GM12892 (cell line): ENCODE data around the gene FBLIM1.

Experiments
- DNase-seq: peaks from one replicate; pipeline ENCODE4 v3.0.0; 2011; ENCODE audit not compliant: insufficient read length
- FAIRE-seq: peaks from 2 replicates; lab custom pipeline; 2011; peaks lifted over from hg19 to GRCh38; lab: Jason Lieb, UNC
- POLR2A ChIP-seq: IDR thresholded peaks from 2 replicates; pipeline ENCODE4 v1.6.1; 2011; ENCODE audit warnings: low read depth, low read length, control low read depth
- POLR2AphosphoS5 ChIP-seq: IDR thresholded peaks from 2 replicates; pipeline ENCODE4 v1.6.1; 2011; ENCODE audit warnings: low read depth, low read length, control low read depth
- TAF1 ChIP-seq: IDR thresholded peaks from 2 replicates; pipeline ENCODE4 v1.6.1; 2011; ENCODE audit warnings: low read depth, mild to moderate bottlenecking, control low read depth, low read length, borderline replicate concordance

Gene FBLIM1

DNA sequence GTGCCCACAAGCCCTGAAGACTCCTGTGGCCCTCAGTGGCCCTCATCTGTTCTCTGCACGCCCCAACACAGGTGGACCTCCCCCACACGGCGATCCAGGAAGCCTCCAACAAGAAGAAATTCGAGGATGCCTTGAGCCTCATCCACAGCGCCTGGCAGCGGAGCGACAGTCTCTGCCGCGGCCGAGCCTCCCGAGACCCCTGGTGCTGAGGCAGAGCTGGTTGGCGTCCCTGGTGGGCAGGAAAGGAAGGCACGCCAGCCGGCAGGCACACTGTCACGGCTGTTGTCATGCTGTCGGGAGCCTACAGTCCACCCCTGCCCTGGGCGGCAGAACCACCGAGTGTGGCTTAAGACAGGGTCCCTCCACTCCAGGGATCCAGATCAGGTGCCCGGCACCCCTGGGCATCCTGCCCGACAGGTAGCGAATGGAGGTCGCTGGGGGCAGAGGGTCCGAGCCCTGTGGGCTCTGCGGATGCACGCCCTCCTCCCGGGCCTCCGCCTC lies 24.8 kb upstream of the FBLIM1 start:
- FAIRE-seq (no peak), DNase-seq (no peak)
- TF ChIP-seq POLR2A (no peak), POLR2AphosphoS5 (no peak)

- TF ChIP-seq POLR2A, result no peak
- no peak for TF ChIP-seq TAF1
- no peak for TF ChIP-seq POLR2AphosphoS5
- DNase-seq, result no peak
- FAIRE-seq, result no peak
These were observed 24.3 kb upstream of the FBLIM1 start for GRCh38 chr1:15734296-15734695.

DNA sequence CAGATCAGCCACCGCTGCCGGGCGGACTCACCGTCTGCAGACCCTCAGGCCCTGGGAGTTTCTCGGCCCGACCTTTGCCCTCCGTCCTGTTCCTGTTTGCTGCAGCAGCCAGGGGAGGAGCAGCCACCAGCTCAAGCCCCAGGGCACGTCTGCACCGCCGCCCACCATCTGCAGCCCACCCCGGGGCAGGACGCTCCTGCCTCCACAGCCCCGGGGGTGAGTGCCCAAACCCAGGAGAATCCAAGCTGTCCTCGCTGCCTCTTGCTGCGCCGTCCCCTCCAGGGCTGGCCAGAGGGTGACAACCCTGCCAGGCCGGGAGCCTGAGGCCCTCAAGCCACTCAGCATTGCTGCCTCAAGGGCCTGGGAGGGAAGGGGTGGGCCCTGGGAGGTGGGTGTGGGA lies 23.7 kb upstream of the FBLIM1 start:
- FAIRE-seq (no peak), DNase-seq (no peak)
- no peak for TF ChIP-seq POLR2AphosphoS5

DNA sequence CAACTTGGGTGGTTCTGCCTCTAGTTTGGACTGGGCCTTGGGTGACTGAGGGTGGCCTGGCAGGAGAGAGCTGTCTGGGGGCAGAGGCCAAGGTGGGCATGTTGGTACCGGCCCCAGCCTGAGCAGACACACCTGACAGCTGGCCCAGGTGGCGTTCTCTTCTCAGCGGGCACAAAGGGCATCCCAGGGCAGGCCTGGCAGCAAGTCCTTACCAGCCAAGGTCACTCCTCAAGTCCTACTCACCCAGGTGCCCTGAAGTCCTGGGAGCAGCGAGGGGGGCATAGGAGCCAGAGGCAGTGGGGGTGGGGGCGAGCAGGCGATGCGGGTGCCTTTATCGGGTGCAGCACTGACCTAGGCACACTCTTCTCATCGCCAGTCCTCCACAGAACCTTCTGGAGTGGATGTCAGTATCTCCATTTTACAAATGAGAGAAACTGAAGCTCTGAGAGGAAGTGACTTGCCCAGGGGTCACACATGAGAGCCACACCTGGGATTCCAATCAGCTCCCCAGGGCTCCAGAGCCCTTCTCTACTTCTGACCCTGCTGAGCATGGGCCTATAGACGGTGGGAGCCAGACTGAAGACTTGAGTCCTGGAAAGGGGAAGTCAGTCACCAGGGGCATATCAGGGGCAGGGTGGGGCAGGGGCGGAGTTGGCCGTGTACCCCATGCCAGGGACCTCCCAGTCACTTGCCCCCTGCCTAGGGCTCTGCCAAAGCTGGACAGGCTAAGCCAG lies 23.1 kb upstream of the FBLIM1 start:
- DNase-seq (no peak), FAIRE-seq (no peak)
- TF ChIP-seq TAF1, result no peak
- no peak for TF ChIP-seq POLR2A
- no peak for TF ChIP-seq POLR2AphosphoS5

DNA sequence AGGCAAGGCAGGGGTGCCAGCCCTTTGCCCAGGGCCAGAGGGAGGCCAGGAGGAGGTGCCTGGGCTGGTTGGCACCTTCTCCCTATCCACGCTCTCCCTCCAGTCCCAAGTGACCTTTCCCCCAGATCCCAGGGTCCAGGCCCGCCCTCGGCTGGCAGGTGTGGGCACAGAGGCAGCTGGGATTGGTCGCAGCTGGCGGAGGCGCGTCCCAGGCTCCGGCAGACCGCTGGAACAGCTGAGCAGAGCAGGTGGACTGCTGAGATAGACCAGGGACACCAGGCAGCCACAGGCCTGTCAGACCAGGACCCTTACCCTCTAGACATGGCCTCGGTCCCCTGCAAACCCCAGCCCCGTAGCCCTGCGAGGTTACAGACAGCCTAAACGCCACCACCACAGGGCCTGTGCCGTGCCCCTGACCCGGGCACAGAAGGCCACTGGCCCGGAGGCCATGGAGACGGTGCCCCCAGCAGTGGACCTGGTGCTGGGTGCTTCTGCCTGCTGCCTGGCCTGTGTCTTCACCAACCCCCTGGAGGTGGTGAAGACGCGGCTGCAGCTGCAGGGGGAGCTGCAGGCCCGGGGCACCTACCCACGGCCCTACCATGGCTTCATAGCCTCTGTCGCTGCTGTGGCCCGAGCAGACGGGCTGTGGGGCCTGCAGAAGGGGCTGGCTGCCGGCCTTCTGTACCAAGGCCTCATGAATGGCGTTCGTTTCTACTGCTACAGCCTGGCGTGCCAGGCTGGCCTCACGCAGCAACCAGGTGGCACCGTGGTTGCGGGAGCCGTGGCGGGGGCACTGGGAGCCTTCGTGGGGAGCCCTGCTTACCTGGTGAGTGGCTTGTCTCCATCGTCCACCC lies 22.3 kb upstream of the FBLIM1 start, which contains the start of gene SLC25A34:
SLC25A34 (plus strand) TSS at position 221 of the 854 bp plus-strand sequence; CDS start at position 449, 228 bp downstream.
- no peak for FAIRE-seq
- no peak for TF ChIP-seq TAF1
- no peak for TF ChIP-seq POLR2A
- no peak for TF ChIP-seq POLR2AphosphoS5
- DNase-seq, result no peak

GRCh38 chr1:15736892-15737261 lies 21.7 kb upstream of the FBLIM1 start:
- FAIRE-seq, result no peak
- no peak for TF ChIP-seq POLR2A
- TF ChIP-seq TAF1, result no peak
- no peak for TF ChIP-seq POLR2AphosphoS5
- DNase-seq, result no peak

DNA sequence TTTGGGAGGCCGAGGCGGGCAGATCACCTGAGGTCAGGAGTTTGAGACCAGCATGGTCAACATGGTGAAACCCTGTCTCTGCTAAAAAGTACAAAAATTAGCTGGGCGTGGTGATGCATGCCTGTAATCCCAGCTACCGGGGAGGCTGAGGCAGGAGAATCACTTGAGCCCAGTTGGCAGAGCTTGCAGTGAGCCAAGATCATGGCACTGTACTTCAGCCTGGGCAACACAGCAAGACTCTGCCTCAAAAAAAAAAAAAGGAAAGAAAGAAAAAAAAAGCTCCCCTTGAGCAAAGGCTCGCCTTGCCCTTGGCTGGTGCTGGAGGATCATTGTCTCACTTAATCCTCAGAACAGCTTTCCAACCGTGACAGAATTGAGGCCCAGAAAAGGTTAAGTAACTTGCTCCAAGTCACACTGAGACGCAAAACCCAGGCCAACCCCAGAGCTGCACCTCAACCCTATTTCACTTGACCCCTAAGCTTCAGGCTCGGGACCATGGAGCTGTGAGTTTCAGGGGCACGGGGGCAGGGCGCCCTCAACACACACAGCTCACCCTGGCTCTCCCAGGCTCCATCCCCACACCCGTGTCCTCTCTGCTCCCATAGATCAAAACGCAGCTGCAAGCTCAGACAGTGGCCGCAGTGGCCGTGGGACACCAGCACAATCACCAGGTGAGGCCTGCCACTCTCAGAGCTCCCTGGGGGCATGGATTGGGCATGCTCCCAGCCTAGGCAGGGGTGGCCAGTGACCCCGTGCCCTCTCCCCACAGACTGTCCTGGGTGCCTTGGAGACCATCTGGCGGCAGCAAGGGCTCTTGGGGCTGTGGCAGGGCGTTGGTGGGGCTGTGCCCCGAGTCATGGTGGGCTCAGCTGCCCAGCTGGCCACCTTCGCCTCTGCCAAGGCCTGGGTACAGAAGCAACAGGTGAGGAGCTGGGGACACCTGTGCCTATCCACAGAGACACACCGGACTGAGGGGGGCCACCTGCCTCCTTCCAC lies 21.0 kb upstream of the FBLIM1 start:
- TF ChIP-seq POLR2A (no peak), TAF1 (no peak), POLR2AphosphoS5 (no peak)
- DNase-seq (no peak), FAIRE-seq (no peak)

DNA sequence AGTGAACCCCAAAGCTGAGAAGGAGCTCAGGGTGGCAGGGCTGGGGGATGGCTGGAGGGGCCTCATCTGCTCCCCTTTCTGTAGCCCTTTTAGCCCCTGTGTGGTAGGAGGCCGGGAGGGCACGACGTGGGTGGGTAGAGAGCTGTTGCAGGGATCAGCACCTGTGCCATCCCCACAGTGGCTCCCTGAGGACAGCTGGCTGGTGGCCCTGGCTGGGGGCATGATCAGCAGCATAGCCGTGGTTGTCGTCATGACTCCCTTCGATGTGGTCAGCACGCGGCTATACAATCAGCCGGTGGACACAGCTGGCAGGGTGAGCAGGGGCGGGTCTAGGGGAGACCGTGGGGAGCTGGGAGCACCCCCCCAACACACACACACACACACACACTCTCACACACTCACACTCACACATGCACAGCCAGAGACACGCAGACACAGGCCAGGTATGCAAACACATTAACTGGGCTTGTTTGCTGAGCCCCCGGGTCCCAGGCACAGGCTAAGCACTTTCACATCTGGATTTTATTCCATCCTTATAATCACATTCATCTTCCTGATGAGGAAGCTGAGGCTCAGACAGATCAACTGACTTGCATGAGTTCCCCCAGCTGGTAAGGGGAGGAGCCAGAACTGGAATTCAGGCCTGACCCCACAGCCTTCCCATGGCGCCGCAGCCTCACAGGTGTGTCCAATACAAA lies 20.0 kb upstream of the FBLIM1 start:
- TF ChIP-seq POLR2A, result no peak
- no peak for TF ChIP-seq POLR2AphosphoS5
- no peak for TF ChIP-seq TAF1
- FAIRE-seq (no peak), DNase-seq (no peak)

DNA sequence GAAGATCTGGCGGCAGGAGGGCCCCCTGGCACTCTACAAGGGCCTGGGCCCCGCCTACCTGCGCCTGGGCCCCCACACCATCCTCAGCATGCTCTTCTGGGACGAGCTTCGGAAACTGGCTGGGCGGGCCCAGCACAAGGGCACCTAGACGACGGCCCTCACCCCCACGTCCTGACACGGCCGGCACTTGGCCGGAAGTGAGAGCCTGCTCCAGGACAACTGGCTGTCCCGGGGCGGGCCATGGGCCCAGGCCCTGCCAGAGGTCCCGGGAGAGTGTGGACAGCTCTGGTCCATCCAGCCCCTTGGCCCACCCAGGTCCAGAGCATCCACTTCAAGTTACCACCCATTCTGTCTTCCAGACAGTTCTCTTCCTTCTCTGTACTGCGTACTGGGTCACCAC lies 19.3 kb upstream of the FBLIM1 start:
- FAIRE-seq (no peak), DNase-seq (no peak)
- TF ChIP-seq POLR2A (no peak), TAF1 (no peak), POLR2AphosphoS5 (no peak)

- no peak for TF ChIP-seq POLR2AphosphoS5
- TF ChIP-seq POLR2A, result no peak
- no peak for TF ChIP-seq TAF1
- DNase-seq (no peak), FAIRE-seq (no peak)
These were observed 18.9 kb upstream of the FBLIM1 start for GRCh38 chr1:15739745-15740144.
